Neural crest cell (in vitro differentiated cells): ENCODE data around the gene NLGN1. TPM values are rescaled to one million over a fixed set of nuclear protein-coding genes. Genes with fewer than 3 reads are reported as not detected.

Source experiments
- DNase-seq: peaks from one replicate; pipeline ENCODE4 v3.0.0; 2021; ENCODE audit warnings: low read depth, mixed read lengths, low spot score
- H3K27ac Mint-ChIP-seq: one replicate; pipeline ENCODE4 v1.8.0; 2021; ENCODE audit warnings: mild to moderate bottlenecking, mixed read lengths; ENCODE audit not compliant: unreplicated experiment
- H3K27me3 Mint-ChIP-seq: 2 replicates; pipeline ENCODE4 v1.8.0; 2021; ENCODE audit warnings: low read depth, mild to moderate bottlenecking, mixed read lengths
- H3K36me3 Mint-ChIP-seq: 2 replicates; pipeline ENCODE4 v1.8.0; 2021; ENCODE audit warnings: low read depth, mild to moderate bottlenecking, mixed read lengths
- H3K4me1 Mint-ChIP-seq: 2 replicates; pipeline ENCODE4 v1.8.0; 2021; ENCODE audit warnings: mixed read lengths
- H3K4me3 Mint-ChIP-seq: one replicate; pipeline ENCODE4 v1.8.0; 2021; ENCODE audit warnings: mild to moderate bottlenecking, mixed read lengths
- H3K9me3 Mint-ChIP-seq: 2 replicates; pipeline ENCODE4 v1.8.0; 2021; ENCODE audit warnings: mixed read lengths
- CTCF ChIP-seq: fragments of 200-600 bp; sonication (generic); conservative IDR thresholded peaks from 2 replicates; pipeline ENCODE4 v1.5.0; 2021; ENCODE audit warnings: antibody characterized with exemption, mild to moderate bottlenecking
- total RNA-seq: library from RNA; stranded (reverse); gene quantifications from 2 replicates; pipeline ENCODE4 v1.2.1, GENCODE V29; 2021

Gene NLGN1
- total RNA-seq, 1 donor from 2014 or later, result 20.0 TPM

GRCh38 chr3:173473237-173473636, 75.7 kb downstream of the NLGN1 start:
- Mint-ChIP-seq H3K4me3 (no peak overlapping the region), H3K9me3 (peaks cover 11% of the 10 kb centered on the region), H3K36me3 (peaks cover 5% of the 10 kb centered on the region), H3K4me1 (no peaks in the 10 kb centered on the region), H3K27me3 (no peaks in the 10 kb centered on the region), H3K27ac (no peak overlapping the region)
- no peak for TF ChIP-seq CTCF
- DNase-seq, result no peak

- H3K27ac Mint-ChIP-seq, result no peak overlapping the region
- DNase-seq, result no peak
- no peak overlapping the region for H3K4me3 Mint-ChIP-seq
- H3K36me3 Mint-ChIP-seq, result peaks cover 5% of the 10 kb centered on the region
- TF ChIP-seq CTCF, result no peak
- H3K9me3 Mint-ChIP-seq, result peaks cover 11% of the 10 kb centered on the region
- H3K4me1 Mint-ChIP-seq, result peaks cover 8% of the 10 kb centered on the region
- no peaks in the 10 kb centered on the region for H3K27me3 Mint-ChIP-seq
Measured at GRCh38 chr3:173479301-173479700, 81.8 kb downstream of the NLGN1 start.

GRCh38 chr3:173501931-173502489, 104.5 kb downstream of the NLGN1 start:
- H3K27me3 Mint-ChIP-seq, result no peaks in the 10 kb centered on the region
- no peak overlapping the region for H3K27ac Mint-ChIP-seq
- peaks cover 3% of the 10 kb centered on the region for H3K9me3 Mint-ChIP-seq
- DNase-seq, result no peak
- no peak for TF ChIP-seq CTCF
- peaks cover 4% of the 10 kb centered on the region for H3K36me3 Mint-ChIP-seq
- H3K4me3 Mint-ChIP-seq, result no peak overlapping the region
- no peaks in the 10 kb centered on the region for H3K4me1 Mint-ChIP-seq

- Mint-ChIP-seq H3K9me3 (peaks cover 5% of the 10 kb centered on the region), H3K4me3 (no peak overlapping the region), H3K27ac (no peak overlapping the region), H3K36me3 (peaks cover 4% of the 10 kb centered on the region), H3K4me1 (no peaks in the 10 kb centered on the region), H3K27me3 (no peaks in the 10 kb centered on the region)
- no peak for TF ChIP-seq CTCF
- DNase-seq, result no peak
Measured at GRCh38 chr3:173502983-173503568, 105.5 kb downstream of the NLGN1 start.

GRCh38 chr3:173510565-173510964, 113.0 kb downstream of the NLGN1 start:
- H3K27ac Mint-ChIP-seq, result no peak overlapping the region
- no peaks in the 10 kb centered on the region for H3K27me3 Mint-ChIP-seq
- H3K36me3 Mint-ChIP-seq, result peaks cover 9% of the 10 kb centered on the region
- H3K9me3 Mint-ChIP-seq, result peaks cover 3% of the 10 kb centered on the region
- no peak overlapping the region for H3K4me3 Mint-ChIP-seq
- no peak for DNase-seq
- H3K4me1 Mint-ChIP-seq, result peaks cover 12% of the 10 kb centered on the region
- no peak for TF ChIP-seq CTCF
